Liver (tissue), 9 donors: ENCODE results near the gene SBK3. TPM values are rescaled to one million over a fixed set of nuclear protein-coding genes. Genes with fewer than 3 reads are reported as not detected.

ENCODE experiments used
- DNase-seq: peaks from one replicate; pipeline ENCODE4 v3.0.0-alpha.2; 2017; ENCODE audit warnings: low spot score
- H3K27ac ChIP-seq, 2 donors: one replicate each; pipeline ENCODE4 v1.7.0; 2013; ENCODE audit warnings: inconsistent platforms in 2 of 2, low read length in 2 of 2, control low read depth in 1 of 2, low read depth in 1 of 2, mild to moderate bottlenecking in 1 of 2
- H3K27me3 ChIP-seq, 4 donors: one replicate each; pipeline versions ENCODE4 v1.6.1 to v1.7.0; 2013; ENCODE audit warnings: low read length in 3 of 4, inconsistent platforms in 1 of 4, mild to moderate bottlenecking in 1 of 4, moderate library complexity in 1 of 4; ENCODE audit not compliant: control insufficient read depth in 4 of 4, insufficient read depth in 4 of 4
- H3K36me3 ChIP-seq, 4 donors: one replicate each; pipeline versions ENCODE4 v1.6.1 to v1.7.0; 2013; ENCODE audit warnings: low read length in 3 of 4, mild to moderate bottlenecking in 3 of 4, low read depth in 1 of 4, moderate library complexity in 1 of 4; ENCODE audit not compliant: control insufficient read depth in 4 of 4, insufficient read depth in 3 of 4
- H3K4me1 ChIP-seq, 4 donors: one replicate each; pipeline versions ENCODE4 v1.6.1 to v1.7.0; 2013; ENCODE audit warnings: low read length in 3 of 4, mild to moderate bottlenecking in 3 of 4, moderate library complexity in 1 of 4; ENCODE audit not compliant: control insufficient read depth in 4 of 4, insufficient read depth in 4 of 4
- H3K4me3 ChIP-seq, 3 donors: one replicate each; pipeline versions ENCODE4 v1.6.1 to v1.7.0; 2013; ENCODE audit warnings: low read length in 3 of 3, control low read depth in 1 of 3, low read depth in 1 of 3, mild to moderate bottlenecking in 1 of 3
- H3K9ac ChIP-seq, 2 donors: one replicate each; pipeline ENCODE4 v1.7.0; 2013; ENCODE audit warnings: low read length in 2 of 2, mild to moderate bottlenecking in 2 of 2, moderate library complexity in 2 of 2, control low read depth in 1 of 2, low read depth in 1 of 2
- H3K9me3 ChIP-seq, 4 donors: one replicate each; pipeline versions ENCODE4 v1.6.1 to v1.7.0; 2013; ENCODE audit warnings: low read length in 3 of 4; ENCODE audit not compliant: control insufficient read depth in 4 of 4
- CTCF ChIP-seq: fragments of 150-350 bp; IDR thresholded peaks from 2 replicates; pipeline ENCODE4 v1.5.1; 2017; ENCODE audit warnings: improper control_type of control experiment, low read depth, low read length; ENCODE audit not compliant: missing input control
- EGR1 ChIP-seq, 2 donors: IDR thresholded peaks; 2 replicates each; pipeline ENCODE4 v1.6.1; 2016 to 2018; ENCODE audit warnings: antibody characterized with exemption in 2 of 2, low read depth in 2 of 2
- FOXA2 ChIP-seq: IDR thresholded peaks from 2 replicates; pipeline ENCODE4 v1.6.1; 2016; ENCODE audit warnings: antibody characterized with exemption
- GABPA ChIP-seq, 2 donors: IDR thresholded peaks in 1 of 2; conservative IDR thresholded peaks in 1 of 2; 2 replicates each; pipeline ENCODE4 v1.6.1; 2016; ENCODE audit warnings: antibody characterized with exemption in 2 of 2, mild to moderate bottlenecking in 1 of 2, moderate library complexity in 1 of 2
- HNF4A ChIP-seq, 2 donors: conservative IDR thresholded peaks; 2 replicates each; pipeline ENCODE4 v1.6.1; 2016; ENCODE audit warnings: antibody characterized with exemption in 2 of 2, mild to moderate bottlenecking in 2 of 2
- HNF4G ChIP-seq: IDR thresholded peaks from 2 replicates; pipeline ENCODE4 v1.6.1; 2016; ENCODE audit warnings: antibody characterized with exemption
- JUND ChIP-seq, 2 donors: IDR thresholded peaks; 2 replicates each; pipeline ENCODE4 v1.6.1; 2016; ENCODE audit warnings: antibody characterized with exemption in 2 of 2
- MAX ChIP-seq: IDR thresholded peaks from 2 replicates; pipeline ENCODE4 v1.6.1; 2016; ENCODE audit warnings: antibody characterized with exemption
- NR2F2 ChIP-seq: IDR thresholded peaks from 2 replicates; pipeline ENCODE4 v1.6.1; 2016; ENCODE audit warnings: antibody characterized with exemption
- RAD21 ChIP-seq, 2 donors: IDR thresholded peaks; 2 replicates each; pipeline ENCODE4 v1.6.1; 2016; ENCODE audit warnings: antibody characterized with exemption in 2 of 2, mild to moderate bottlenecking in 2 of 2
- RXRA ChIP-seq, 2 donors: IDR thresholded peaks; 2 replicates each; pipeline ENCODE4 v1.6.1; 2017 to 2018; ENCODE audit warnings: antibody characterized with exemption in 2 of 2, mild to moderate bottlenecking in 1 of 2
- SP1 ChIP-seq: IDR thresholded peaks from 2 replicates; pipeline ENCODE4 v1.6.1; 2018; ENCODE audit warnings: antibody characterized with exemption, mild to moderate bottlenecking
- TAF1 ChIP-seq: conservative IDR thresholded peaks from 2 replicates; pipeline ENCODE4 v1.6.1; 2016; ENCODE audit warnings: antibody characterized with exemption, mild to moderate bottlenecking
- YY1 ChIP-seq: IDR thresholded peaks from 2 replicates; pipeline ENCODE4 v1.6.1; 2016; ENCODE audit warnings: antibody characterized with exemption, mild to moderate bottlenecking
- ZBTB33 ChIP-seq: IDR thresholded peaks from 2 replicates; pipeline ENCODE4 v1.6.1; 2016; ENCODE audit warnings: antibody characterized with exemption
- WGBS: extraction: QIAGEN DNeasy Blood & Tissue Kit; methylation state at CpG from one replicate; pipeline ENCODE4 v1.1.7; 2013; 5-methylcytosine and 5-hydroxymethylcytosine counted together
- polyA plus RNA-seq, 2 donors: library from polyadenylated mRNA; stranded (reverse) in 1 of 2; unstranded in 1 of 2; fragments of 200-250 nt in 1 of 2; fragments of >200 nt in 1 of 2; fragmentation: Nextera tagmentation in 1 of 2; extraction: Ambion mirVana in 1 of 2; gene quantifications; one replicate each; pipeline versions ENCODE4 v1.2.1 to v1.2.3, GENCODE V29; 2013 to 2015
- total RNA-seq, 2 donors: library from RNA; depleted of rRNA; stranded (reverse); fragments of >200 nt; gene quantifications; one replicate each; pipeline ENCODE4 v1.2.3, GENCODE V29; 2014
- TF ChIP-seq, protein P1 (sequence below): IDR thresholded peaks from 2 replicates; pipeline ENCODE4 v1.6.1; 2016; ENCODE audit warnings: antibody characterized with exemption
- TF ChIP-seq, protein P2 (sequence below): IDR thresholded peaks from 2 replicates; pipeline ENCODE4 v1.6.1; 2016; ENCODE audit warnings: antibody characterized with exemption, mild to moderate bottlenecking
- donor health status: healthy.
- donor health status: healthy.
- donor health status: healthy.
- donor health status: healthy.
- donor health status: healthy.

SBK3 gene
- total and polyA plus RNA-seq, 4 donors, result 0.03 TPM; not detected in 3

DNA sequence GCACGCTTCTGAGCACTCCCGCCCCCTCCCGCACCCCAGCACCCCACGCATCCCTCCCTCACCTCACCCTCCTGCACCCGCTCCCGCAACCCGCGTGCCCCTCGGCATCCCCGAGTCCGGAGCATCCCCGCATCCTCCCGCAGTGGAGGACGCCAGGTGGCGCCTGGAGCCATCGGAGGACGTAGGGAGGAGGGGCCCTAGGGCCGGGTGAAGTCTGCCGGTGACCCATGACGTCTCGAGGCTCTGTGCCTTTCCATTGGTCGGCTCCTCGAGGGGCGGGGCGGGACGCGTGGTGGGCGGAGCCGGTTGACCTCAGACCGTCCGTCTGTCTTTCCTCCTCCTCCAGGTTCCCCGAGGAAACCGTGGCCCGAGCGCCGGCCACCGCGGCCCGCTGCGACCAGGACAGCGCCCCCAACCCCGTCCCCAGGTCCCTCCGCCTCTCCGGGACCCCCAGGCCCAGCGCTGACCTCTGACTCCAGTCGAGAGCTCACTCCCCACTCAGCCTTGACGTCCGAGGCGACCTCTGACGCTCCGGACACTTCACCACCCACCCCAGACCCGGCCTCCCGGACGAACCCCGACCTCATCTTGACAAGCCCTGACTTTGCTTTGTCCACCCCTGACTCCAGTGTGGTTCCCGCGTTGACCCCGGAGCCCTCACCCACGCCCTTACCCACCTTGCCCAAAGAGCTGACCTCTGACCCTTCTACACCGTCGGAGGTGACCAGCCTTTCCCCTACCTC is 28.3 kb downstream of the SBK3 start:
- WGBS, result 4% methylated on average over 61 of the region's 61 CpGs
- DNase-seq, result peak; percentile 97
- no peaks in the 10 kb centered on the region for H3K36me3 ChIP-seq
- peak overlapping the region; percentile 41 to 53 (median 49) for H3K4me3 ChIP-seq
- peaks cover 0 to 2% (median 1%) of the 10 kb centered on the region in 4 donors for H3K4me1 ChIP-seq
- TF ChIP-seq RAD21 (IDR thresholded peaks at IDR 0.05) (peak; percentile 94 to 98), EGR1 (IDR thresholded peaks at IDR 0.05; ENCODE audit: low read depth in 2 of 2) (no peak), YY1 (no peak), FOXA2 (no peak), HNF4G (no peak), JUND (IDR thresholded peaks at IDR 0.05) (no peak), HNF4A (conservative IDR thresholded peaks at IDR 0.05) (no peak), NR2F2 (peak; percentile 81), GABPA (IDR thresholded peaks at IDR 0.05 in 1 of 2, conservative IDR thresholded peaks at IDR 0.05 in 1 of 2) (peak in 1 of 2 donors; percentile 50), ZBTB33 (no peak), SP1 (peak; percentile 48), RXRA (IDR thresholded peaks at IDR 0.05) (peak in 1 of 2 donors; percentile 11), TAF1 (no peak), MAX (no peak), CTCF (peak; percentile 87)
- TF ChIP-seq, protein P1, sequence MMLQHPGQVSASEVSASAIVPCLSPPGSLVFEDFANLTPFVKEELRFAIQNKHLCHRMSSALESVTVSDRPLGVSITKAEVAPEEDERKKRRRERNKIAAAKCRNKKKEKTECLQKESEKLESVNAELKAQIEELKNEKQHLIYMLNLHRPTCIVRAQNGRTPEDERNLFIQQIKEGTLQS, result no peak
- TF ChIP-seq, protein P2, sequence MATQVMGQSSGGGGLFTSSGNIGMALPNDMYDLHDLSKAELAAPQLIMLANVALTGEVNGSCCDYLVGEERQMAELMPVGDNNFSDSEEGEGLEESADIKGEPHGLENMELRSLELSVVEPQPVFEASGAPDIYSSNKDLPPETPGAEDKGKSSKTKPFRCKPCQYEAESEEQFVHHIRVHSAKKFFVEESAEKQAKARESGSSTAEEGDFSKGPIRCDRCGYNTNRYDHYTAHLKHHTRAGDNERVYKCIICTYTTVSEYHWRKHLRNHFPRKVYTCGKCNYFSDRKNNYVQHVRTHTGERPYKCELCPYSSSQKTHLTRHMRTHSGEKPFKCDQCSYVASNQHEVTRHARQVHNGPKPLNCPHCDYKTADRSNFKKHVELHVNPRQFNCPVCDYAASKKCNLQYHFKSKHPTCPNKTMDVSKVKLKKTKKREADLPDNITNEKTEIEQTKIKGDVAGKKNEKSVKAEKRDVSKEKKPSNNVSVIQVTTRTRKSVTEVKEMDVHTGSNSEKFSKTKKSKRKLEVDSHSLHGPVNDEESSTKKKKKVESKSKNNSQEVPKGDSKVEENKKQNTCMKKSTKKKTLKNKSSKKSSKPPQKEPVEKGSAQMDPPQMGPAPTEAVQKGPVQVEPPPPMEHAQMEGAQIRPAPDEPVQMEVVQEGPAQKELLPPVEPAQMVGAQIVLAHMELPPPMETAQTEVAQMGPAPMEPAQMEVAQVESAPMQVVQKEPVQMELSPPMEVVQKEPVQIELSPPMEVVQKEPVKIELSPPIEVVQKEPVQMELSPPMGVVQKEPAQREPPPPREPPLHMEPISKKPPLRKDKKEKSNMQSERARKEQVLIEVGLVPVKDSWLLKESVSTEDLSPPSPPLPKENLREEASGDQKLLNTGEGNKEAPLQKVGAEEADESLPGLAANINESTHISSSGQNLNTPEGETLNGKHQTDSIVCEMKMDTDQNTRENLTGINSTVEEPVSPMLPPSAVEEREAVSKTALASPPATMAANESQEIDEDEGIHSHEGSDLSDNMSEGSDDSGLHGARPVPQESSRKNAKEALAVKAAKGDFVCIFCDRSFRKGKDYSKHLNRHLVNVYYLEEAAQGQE, result no peak
- no peaks in the 10 kb centered on the region for H3K9me3 ChIP-seq
- peak overlapping the region in 1 of 2 donors; percentile 68 for H3K9ac ChIP-seq
- no peaks in the 10 kb centered on the region for H3K27me3 ChIP-seq
- H3K27ac ChIP-seq, result peak overlapping the region; percentile 73 to 82
